K562 (cell line): ENCODE measurements around the gene LIPI. TPM values are rescaled to one million over a fixed set of nuclear protein-coding genes. Genes with fewer than 3 reads are reported as not detected.

ENCODE experiments used
- ATAC-seq: fragments of 200-7000 bp; cut with Tn5 transposase; 3 replicates; pipeline ENCODE4 v1.9.1; 2020; ENCODE audit warnings: moderate library complexity
- BruUV-seq: library from RNA; stranded (reverse); fragments of 400-500 nt; replicated peaks from 2 replicates; lab custom pipeline; 2021; lab: Mats Ljungman, UMichigan
- CTCF ChIA-PET: fragments of 300-600 bp; formaldehyde crosslinking; extraction: SDS; loops from one replicate; lab custom pipeline; 2021; ENCODE audit warnings: low intra/inter-chr PET ratio; lab: Yijun Ruan, JAX
- POLR2A ChIA-PET: fragments of 300-600, 350-650 bp; sonication (Branson Sonifier 250); formaldehyde crosslinking; extraction: SDS; loops from one replicate; lab custom pipeline; 2021; ENCODE audit warnings: antibody characterized with exemption, inconsistent platforms; lab: Yijun Ruan, JAX
- DNase-seq, 4 experiments: peaks; one replicate each; pipeline versions ENCODE4 v3.0.0 to v3.0.0-alpha.2; 2011 to 2018; ENCODE audit warnings: low spot score in 3 of 4, mixed read lengths in 3 of 4; ENCODE audit errors: extremely low read depth in 1 of 4
- FAIRE-seq: peaks from 2 replicates; lab custom pipeline; 2011; peaks lifted over from hg19 to GRCh38; lab: Jason Lieb, UNC
- H2AFZ ChIP-seq: 2 replicates; pipeline ENCODE4 v1.6.0; 2011; ENCODE audit warnings: low read depth, low read length, control low read depth, inconsistent platforms
- H3K27ac ChIP-seq: fragments of 200-600 bp; 3 replicates; pipeline ENCODE4 v1.8.0; 2011; ENCODE audit warnings: low read depth, mild to moderate bottlenecking, control low read depth, inconsistent platforms, low read length, moderate library complexity, mixed read lengths; ENCODE audit errors: extremely low read depth
- H3K27me3 ChIP-seq, 2 experiments: fragments of 300-600 bp in 1 of 2; 2 replicates in 1 of 2; 3 replicates in 1 of 2; pipeline versions ENCODE4 v1.6.0 to v1.8.0; 2011; ENCODE audit warnings: inconsistent platforms in 2 of 2, low read length in 2 of 2, mild to moderate bottlenecking in 1 of 2, mixed read lengths in 1 of 2, moderate library complexity in 1 of 2; ENCODE audit not compliant: control insufficient read depth in 2 of 2, insufficient read depth in 2 of 2
- H3K36me3 ChIP-seq: fragments of 300-600 bp; 3 replicates; pipeline ENCODE4 v1.8.0; 2011; ENCODE audit warnings: mild to moderate bottlenecking, low read length, inconsistent platforms; ENCODE audit not compliant: control insufficient read depth, insufficient read depth
- H3K4me1 ChIP-seq, 2 experiments: fragments of 200-600 bp in 1 of 2; replicated peaks in 1 of 2; 2 replicates in 1 of 2; 3 replicates in 1 of 2; pipeline versions ENCODE4 v1.5.1 to v1.8.0; 2011; ENCODE audit warnings: inconsistent platforms in 2 of 2, low read length in 2 of 2, mild to moderate bottlenecking in 1 of 2, mixed read lengths in 1 of 2, moderate library complexity in 1 of 2; ENCODE audit not compliant: control insufficient read depth in 2 of 2, insufficient read depth in 2 of 2
- H3K4me2 ChIP-seq: 2 replicates; pipeline ENCODE4 v1.6.1; 2011; ENCODE audit warnings: low read length, control low read depth, inconsistent platforms, mixed read lengths; ENCODE audit not compliant: insufficient read depth
- H3K4me3 ChIP-seq: fragments of 200-600 bp; sonication (generic), shearing (Covaris generic); 2 replicates; pipeline ENCODE4 v1.5.1; 2016; ENCODE audit warnings: control low read depth, inconsistent platforms
- H3K79me2 ChIP-seq: fragments of 200-600 bp; 3 replicates; pipeline ENCODE4 v1.8.0; 2011; ENCODE audit warnings: low read length, inconsistent platforms; ENCODE audit not compliant: control insufficient read depth, insufficient read depth
- H3K9ac ChIP-seq, 2 experiments: 2 replicates each; pipeline versions ENCODE4 v1.6.0 to v1.6.1; 2011; ENCODE audit warnings: low read depth in 2 of 2, low read length in 2 of 2, control low read depth in 1 of 2, inconsistent platforms in 1 of 2, mild to moderate bottlenecking in 1 of 2, mixed read lengths in 1 of 2; ENCODE audit not compliant: insufficient read depth in 1 of 2
- H3K9me1 ChIP-seq: one replicate; pipeline ENCODE4 v1.6.0; 2011; ENCODE audit warnings: inconsistent platforms, mild to moderate bottlenecking, low read length, moderate library complexity; ENCODE audit not compliant: control insufficient read depth, insufficient read depth
- H3K9me3 ChIP-seq: replicated peaks from 2 replicates; pipeline ENCODE4 v1.5.1; 2011; ENCODE audit warnings: low read depth, low read length, inconsistent platforms; ENCODE audit not compliant: control insufficient read depth, insufficient read depth
- H4K20me1 ChIP-seq: replicated peaks from 2 replicates; pipeline ENCODE4 v1.6.1; 2011; ENCODE audit warnings: low read length, inconsistent platforms, mixed read lengths; ENCODE audit not compliant: control insufficient read depth, insufficient read depth
- BRF2 ChIP-seq: IDR thresholded peaks from 3 replicates; pipeline ENCODE4 v1.6.1; 2011; ENCODE audit warnings: borderline replicate concordance, mild to moderate bottlenecking; ENCODE audit not compliant: insufficient read length, insufficient read depth
- ELF1 ChIP-seq: fragments of 200-800 bp; sonication (Bioruptor generic); IDR thresholded peaks from 2 replicates; pipeline ENCODE4 v1.6.1; 2016; ENCODE audit warnings: missing genetic modification characterization, missing compliant biosample characterization
- EZH2 ChIP-seq: IDR thresholded peaks from 2 replicates; pipeline ENCODE4 v1.6.1; 2012; ENCODE audit warnings: low read depth, mild to moderate bottlenecking, inconsistent platforms, low read length, borderline replicate concordance
- LARP7 ChIP-seq: fragments of 450-650 bp; IDR thresholded peaks from 2 replicates; pipeline ENCODE4 v1.6.1; 2016
- MAZ ChIP-seq, 2 experiments: fragments of 450-650 bp in 1 of 2; sonication (generic) in 1 of 2; formaldehyde crosslinking; IDR thresholded peaks in 1 of 2; conservative IDR thresholded peaks in 1 of 2; 2 replicates each; pipeline versions ENCODE4 v1.4.0 to v1.5.0; 2020; ENCODE audit warnings: mild to moderate bottlenecking in 1 of 2, missing genetic modification reagents in 1 of 2
- MYBL2 ChIP-seq, 2 experiments: fragments of 450-650 bp in 1 of 2; sonication (generic) in 1 of 2; formaldehyde crosslinking in 1 of 2; IDR thresholded peaks; 2 replicates each; pipeline versions ENCODE4 v1.6.1 to v1.8.1; 2017 to 2022; ENCODE audit warnings: borderline replicate concordance in 1 of 2, inconsistent platforms in 1 of 2, low read depth in 1 of 2, mild to moderate bottlenecking in 1 of 2, missing genetic modification reagents in 1 of 2, moderate library complexity in 1 of 2
- NR2C1 ChIP-seq, 2 experiments: fragments of 450-650 bp; IDR thresholded peaks; 2 replicates each; pipeline ENCODE4 v1.6.1; 2017; ENCODE audit warnings: mild to moderate bottlenecking in 2 of 2, antibody characterized with exemption in 1 of 2, inconsistent platforms in 1 of 2, missing compliant biosample characterization in 1 of 2, missing genetic modification characterization in 1 of 2
- SIRT6 ChIP-seq: IDR thresholded peaks from one replicate; pipeline ENCODE4 v1.6.1; 2012; ENCODE audit warnings: low read depth, mild to moderate bottlenecking, control low read depth, inconsistent platforms, low read length, moderate library complexity
- XRCC4 ChIP-seq: IDR thresholded peaks from one replicate; pipeline ENCODE4 v1.6.1; 2011; ENCODE audit not compliant: insufficient read depth, insufficient read length; ENCODE audit errors: extremely low read depth
- ZNF146 ChIP-seq: IDR thresholded peaks from one replicate; pipeline ENCODE4 v1.6.1; 2018; ENCODE audit warnings: missing compliant biosample characterization; ENCODE audit not compliant: unreplicated experiment
- ZNF217 ChIP-seq: sonication (generic); formaldehyde crosslinking; IDR thresholded peaks from 2 replicates; pipeline ENCODE4 v1.8.0; 2022; ENCODE audit warnings: mild to moderate bottlenecking, missing genetic modification reagents
- ZNF232 ChIP-seq: sonication (generic); formaldehyde crosslinking; IDR thresholded peaks from 2 replicates; pipeline ENCODE4 v1.8.0; 2022; ENCODE audit warnings: mild to moderate bottlenecking, missing genetic modification reagents
- ZNF280B ChIP-seq: fragments of 250-450 bp; sonication (Bioruptor Pico); IDR thresholded peaks from 2 replicates; pipeline ENCODE4 v1.5.1; 2021; ENCODE audit warnings: mild to moderate bottlenecking
- ZNF551 ChIP-seq: fragments of 250-450 bp; sonication (Bioruptor Pico); IDR thresholded peaks from 2 replicates; pipeline ENCODE4 v1.5.0; 2021; ENCODE audit warnings: mild to moderate bottlenecking, moderate library complexity
- WGBS: fragments of 100-300 bp; shearing (Covaris generic); methylation state at CpG from one replicate; pipeline ENCODE4 v1.1.6; 2016; ENCODE audit warnings: low coverage, mixed read lengths; ENCODE audit not compliant: insufficient coverage; ENCODE audit errors: missing lambda C conversion rate; 5-methylcytosine and 5-hydroxymethylcytosine counted together
- in situ Hi-C: fragments of 300-500 bp; cut with MboI; formaldehyde crosslinking; loops from 4 replicates; pipeline ENCODE4 v1.15.0; 2018; ENCODE audit warnings: inconsistent platforms, mixed read lengths
- intact Hi-C: fragments of 100-400 bp; cut with micrococcal nuclease; formaldehyde crosslinking; loops from 2 replicates; pipeline ENCODE4 v1.14.2; 2022
- polyA plus RNA-seq, 8 experiments: library from polyadenylated mRNA; depleted of rRNA in 4 of 8; stranded (reverse) in 5 of 8; unstranded in 3 of 8; fragments of >200 nt; fragmentation: Nextera tagmentation in 2 of 8; fragmentation: Illumina TruSeq in 1 of 8; extraction: Ambion mirVana in 2 of 8; extraction: Trizol in 1 of 8; gene quantifications; 2 replicates each; pipeline versions ENCODE4 v1.2.1 to v1.2.3, GENCODE V29; 2011 to 2014; ENCODE audit warnings: inconsistent platforms in 1 of 8, missing spikeins in 1 of 8
- total RNA-seq, 7 experiments: library from RNA; depleted of rRNA in 6 of 7; stranded (reverse); fragments of >200 nt in 6 of 7; fragmentation: Illumina TruSeq in 2 of 7; extraction: Trizol in 2 of 7; gene quantifications; 2 replicates each; pipeline versions ENCODE4 v1.2.1 to v1.2.3, GENCODE V29; 2011 to 2021; ENCODE audit warnings: low replicate concordance in 1 of 7

LIPI gene
- total and polyA plus RNA-seq, 9 of the 15 experiments (the other 6 are each of a cell fraction or from before 2014, with no cell fraction given) = not detected

- CTCF ChIA-PET = interaction anchor here (0.6 kb wide), 1 partner anchor 137 kb away, joined by 3 read pairs; no protein-coding TSS in a partner anchor
- 17% methylated on average over 5 of the region's 5 CpGs for WGBS
- in situ Hi-C loops = no loop called here
Observed at GRCh38 chr21:14121719-14122118, 89.0 kb downstream of the LIPI start.

More at GRCh38 chr21:14121719-14122118, 89.0 kb downstream of the LIPI start:
- DNase-seq = no peak
- no peaks in the 10 kb centered on the region for H3K36me3 ChIP-seq
- FAIRE-seq = no peak
- no peaks in the 10 kb centered on the region for H3K9me3 ChIP-seq
- H3K4me3 ChIP-seq = no peak overlapping the region
- H3K4me2 ChIP-seq = no peak overlapping the region
- intact Hi-C loops = no loop called here
- no peak overlapping the region for H2AFZ ChIP-seq
- H3K27ac ChIP-seq = no peak overlapping the region
- no peak for ATAC-seq
- H3K9ac ChIP-seq = no peak overlapping the region
- H3K79me2 ChIP-seq = no peaks in the 10 kb centered on the region
- TF ChIP-seq SIRT6 (no peak), EZH2 (no peak), XRCC4 (no peak), ZNF146 (no peak), MYBL2 (IDR thresholded peaks at IDR 0.05; ENCODE audit: low read depth) (no peak), MYBL2 (CRISPR knock-in tag; IDR thresholded peaks at IDR 0.05; ENCODE audit: borderline replicate concordance) (no peak), NR2C1 (IDR thresholded peaks at IDR 0.05) (no peak), NR2C1 (tag; IDR thresholded peaks at IDR 0.05) (no peak), BRF2 (no peak), ELF1 (tag) (no peak), MAZ (CRISPR knock-in tag; conservative IDR thresholded peaks at IDR 0.05 in 1 of 2, IDR thresholded peaks at IDR 0.05 in 1 of 2) (no peak), ZNF217 (CRISPR knock-in tag) (no peak), ZNF232 (CRISPR knock-in tag) (no peak), ZNF280B (no peak), ZNF551 (CRISPR knock-in tag) (no peak), LARP7 (no peak)
- no peaks in the 10 kb centered on the region for H3K27me3 ChIP-seq
- POLR2A ChIA-PET = no interaction called here
- H3K9me1 ChIP-seq = no peaks in the 10 kb centered on the region
- no peaks in the 10 kb centered on the region for H3K4me1 ChIP-seq
- no peaks in the 10 kb centered on the region for H4K20me1 ChIP-seq
- BruUV-seq = no TSS peak
